ENCODE measurements around the gene PROSER3.

DNA sequence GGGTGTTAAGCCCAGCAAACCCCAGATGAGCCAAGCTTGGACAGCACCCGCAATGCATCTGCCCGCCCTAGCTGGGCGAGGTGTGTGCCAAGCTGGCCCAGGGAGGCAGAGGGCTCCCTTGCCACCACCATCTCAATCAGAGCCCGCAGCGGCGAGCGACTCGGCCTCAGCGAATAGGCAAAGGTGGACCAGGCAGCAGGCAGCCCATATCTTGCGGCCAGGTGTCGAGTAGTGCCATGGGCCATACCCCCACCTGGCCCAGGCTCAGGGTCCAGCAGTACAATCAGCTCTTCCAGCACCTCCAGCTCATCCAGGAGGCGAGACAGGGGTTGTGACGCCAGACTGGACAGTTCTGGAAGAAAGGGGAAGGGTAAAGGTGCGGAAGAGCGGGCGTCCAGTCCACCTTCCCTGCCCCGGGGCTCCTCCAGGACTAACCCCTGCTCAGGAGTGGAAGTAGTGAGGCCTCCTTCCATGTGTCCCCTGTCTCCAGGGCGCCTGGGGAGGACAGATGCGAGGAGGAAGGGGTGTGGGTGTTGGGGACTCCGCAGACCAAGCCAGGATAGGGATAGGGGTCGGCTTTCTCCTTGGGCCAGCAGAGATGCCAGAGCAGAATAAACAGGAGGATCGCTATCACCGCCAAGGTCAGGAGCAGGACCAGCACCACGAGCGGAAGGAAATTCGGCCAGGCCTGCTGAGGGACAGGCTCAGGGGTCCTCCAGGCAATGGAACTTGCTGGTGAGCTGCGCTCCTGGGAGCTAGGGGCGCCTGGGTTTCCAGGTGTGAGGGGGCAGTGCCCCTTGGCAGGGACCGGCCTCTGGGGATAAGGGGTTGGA, 18.5 kb upstream of the PROSER3 start:
- TF ChIP-seq, protein P1, sequence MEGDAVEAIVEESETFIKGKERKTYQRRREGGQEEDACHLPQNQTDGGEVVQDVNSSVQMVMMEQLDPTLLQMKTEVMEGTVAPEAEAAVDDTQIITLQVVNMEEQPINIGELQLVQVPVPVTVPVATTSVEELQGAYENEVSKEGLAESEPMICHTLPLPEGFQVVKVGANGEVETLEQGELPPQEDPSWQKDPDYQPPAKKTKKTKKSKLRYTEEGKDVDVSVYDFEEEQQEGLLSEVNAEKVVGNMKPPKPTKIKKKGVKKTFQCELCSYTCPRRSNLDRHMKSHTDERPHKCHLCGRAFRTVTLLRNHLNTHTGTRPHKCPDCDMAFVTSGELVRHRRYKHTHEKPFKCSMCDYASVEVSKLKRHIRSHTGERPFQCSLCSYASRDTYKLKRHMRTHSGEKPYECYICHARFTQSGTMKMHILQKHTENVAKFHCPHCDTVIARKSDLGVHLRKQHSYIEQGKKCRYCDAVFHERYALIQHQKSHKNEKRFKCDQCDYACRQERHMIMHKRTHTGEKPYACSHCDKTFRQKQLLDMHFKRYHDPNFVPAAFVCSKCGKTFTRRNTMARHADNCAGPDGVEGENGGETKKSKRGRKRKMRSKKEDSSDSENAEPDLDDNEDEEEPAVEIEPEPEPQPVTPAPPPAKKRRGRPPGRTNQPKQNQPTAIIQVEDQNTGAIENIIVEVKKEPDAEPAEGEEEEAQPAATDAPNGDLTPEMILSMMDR (IDR thresholded peaks at IDR 0.05) = no peak
- TF ChIP-seq POLR2A (IDR thresholded peaks at IDR 0.05) = no peak
